H9 (cell line): Measurements from ENCODE around the gene FUT4. TPM values are rescaled to one million over a fixed set of nuclear protein-coding genes. Genes with fewer than 3 reads are reported as not detected.

Experiments used
- DNase-seq: peaks from one replicate; pipeline ENCODE4 v3.0.0-alpha.2; 2017
- H2AFZ ChIP-seq: one replicate; pipeline ENCODE4 v1.6.1; 2013; ENCODE audit warnings: mild to moderate bottlenecking, low read length, control low read depth, moderate library complexity
- H2AK5ac ChIP-seq: 2 replicates; pipeline ENCODE4 v1.6.1; 2013; ENCODE audit warnings: low read length, control low read depth, mixed read lengths; ENCODE audit not compliant: insufficient read length
- H2BK120ac ChIP-seq: one replicate; pipeline ENCODE4 v1.6.1; 2013; ENCODE audit warnings: low read depth, mild to moderate bottlenecking, low read length, control low read depth, inconsistent platforms; ENCODE audit not compliant: poor library complexity, severe bottlenecking
- H2BK12ac ChIP-seq: 2 replicates; pipeline ENCODE4 v1.6.1; 2013; ENCODE audit warnings: low read length, control low read depth, mixed read lengths, low read depth; ENCODE audit not compliant: insufficient read length
- H2BK15ac ChIP-seq: 2 replicates; pipeline ENCODE4 v1.6.1; 2013; ENCODE audit warnings: low read depth, low read length, control low read depth
- H2BK20ac ChIP-seq: one replicate; pipeline ENCODE4 v1.6.1; 2013; ENCODE audit warnings: low read depth, mild to moderate bottlenecking, low read length, control low read depth, inconsistent platforms; ENCODE audit not compliant: poor library complexity, severe bottlenecking
- H2BK5ac ChIP-seq: 2 replicates; pipeline ENCODE4 v1.6.1; 2013; ENCODE audit warnings: low read length, control low read depth, mixed read lengths; ENCODE audit not compliant: insufficient read length
- H3K14ac ChIP-seq: 2 replicates; pipeline ENCODE4 v1.6.1; 2013; ENCODE audit warnings: low read length, control low read depth; ENCODE audit not compliant: insufficient read depth
- H3K18ac ChIP-seq: 2 replicates; pipeline ENCODE4 v1.6.1; 2013; ENCODE audit warnings: low read depth, mild to moderate bottlenecking, mixed read lengths, low read length, control low read depth; ENCODE audit not compliant: insufficient read length
- H3K23ac ChIP-seq: 2 replicates; pipeline ENCODE4 v1.6.1; 2013; ENCODE audit warnings: low read length, control low read depth, mixed read lengths, low read depth; ENCODE audit not compliant: insufficient read length
- H3K23me2 ChIP-seq: 2 replicates; pipeline ENCODE4 v1.6.1; 2013; ENCODE audit warnings: low read depth, mild to moderate bottlenecking, mixed read lengths, low read length, control low read depth; ENCODE audit not compliant: insufficient read length, poor library complexity, severe bottlenecking
- H3K27ac ChIP-seq: 2 replicates; pipeline ENCODE4 v1.5.1; 2013; ENCODE audit warnings: low read length, control low read depth, mixed read lengths, low read depth; ENCODE audit not compliant: insufficient read length
- H3K27me3 ChIP-seq: 2 replicates; pipeline ENCODE4 v1.6.1; 2013; ENCODE audit warnings: low read length, control low read depth, inconsistent platforms; ENCODE audit not compliant: insufficient read depth
- H3K4ac ChIP-seq: 2 replicates; pipeline ENCODE4 v1.6.1; 2013; ENCODE audit warnings: low read depth, mild to moderate bottlenecking, control low read depth, inconsistent platforms, low read length, moderate library complexity
- H3K4me1 ChIP-seq: 2 replicates; pipeline ENCODE4 v1.6.1; 2013; ENCODE audit warnings: low read length, control low read depth, inconsistent platforms; ENCODE audit not compliant: insufficient read depth
- H3K4me2 ChIP-seq: 2 replicates; pipeline ENCODE4 v1.6.1; 2013; ENCODE audit warnings: low read length, control low read depth, mixed read lengths; ENCODE audit not compliant: insufficient read length, insufficient read depth
- H3K56ac ChIP-seq: 2 replicates; pipeline ENCODE4 v1.6.1; 2013; ENCODE audit warnings: low read depth, mild to moderate bottlenecking, mixed read lengths, low read length, control low read depth; ENCODE audit not compliant: insufficient read length
- H3K79me1 ChIP-seq: 2 replicates; pipeline ENCODE4 v1.6.1; 2013; ENCODE audit warnings: low read depth, mild to moderate bottlenecking, moderate library complexity, low read length, control low read depth, inconsistent platforms; ENCODE audit not compliant: insufficient read depth, poor library complexity, severe bottlenecking
- H3K79me2 ChIP-seq: 2 replicates; pipeline ENCODE4 v1.6.1; 2013; ENCODE audit warnings: low read length, control low read depth, inconsistent platforms; ENCODE audit not compliant: insufficient read depth
- H3K9ac ChIP-seq: 2 replicates; pipeline ENCODE4 v1.6.1; 2013; ENCODE audit warnings: low read length, control low read depth, mixed read lengths; ENCODE audit not compliant: insufficient read length; ENCODE audit errors: extremely low read depth
- H3K9me3 ChIP-seq: one replicate; pipeline ENCODE4 v1.6.1; 2013; ENCODE audit warnings: low read depth, low read length, inconsistent platforms; ENCODE audit not compliant: control insufficient read depth
- H3T11ph ChIP-seq: one replicate; pipeline ENCODE4 v1.6.1; 2013; ENCODE audit warnings: mild to moderate bottlenecking, low read length, control low read depth, inconsistent platforms
- H4K20me1 ChIP-seq: one replicate; pipeline ENCODE4 v1.6.1; 2013; ENCODE audit not compliant: control insufficient read depth, insufficient read length, insufficient read depth
- H4K5ac ChIP-seq: 2 replicates; pipeline ENCODE4 v1.6.1; 2013; ENCODE audit warnings: low read depth, mild to moderate bottlenecking, mixed read lengths, low read length, control low read depth; ENCODE audit not compliant: insufficient read length
- H4K8ac ChIP-seq: replicated peaks from 2 replicates; pipeline ENCODE4 v1.6.1; 2013; ENCODE audit warnings: low read length, control low read depth, mixed read lengths, low read depth; ENCODE audit not compliant: insufficient read length
- H4K91ac ChIP-seq: 2 replicates; pipeline ENCODE4 v1.6.1; 2013; ENCODE audit warnings: low read depth, mild to moderate bottlenecking, moderate library complexity, mixed read lengths, low read length, control low read depth; ENCODE audit not compliant: insufficient read length
- H3K27ac Mint-ChIP-seq, 3 experiments: 2 replicates in 2 of 3; 3 replicates in 1 of 3; pipeline ENCODE4 v1.8.0; 2020 to 2021; ENCODE audit warnings: mixed read lengths in 3 of 3, mild to moderate bottlenecking in 1 of 3, moderate library complexity in 1 of 3
- H3K27me3 Mint-ChIP-seq: 2 replicates; pipeline ENCODE4 v1.8.0; 2021; ENCODE audit warnings: low read depth, mild to moderate bottlenecking, moderate library complexity, mixed read lengths
- H3K36me3 Mint-ChIP-seq, 3 experiments: 2 replicates in 2 of 3; 3 replicates in 1 of 3; pipeline ENCODE4 v1.8.0; 2020 to 2021; ENCODE audit warnings: low read depth in 3 of 3, mixed read lengths in 3 of 3; ENCODE audit not compliant: insufficient read depth in 1 of 3
- H3K4me1 Mint-ChIP-seq, 2 experiments: 2 replicates each; pipeline ENCODE4 v1.8.0; 2020; ENCODE audit warnings: mixed read lengths in 2 of 2
- H3K4me3 Mint-ChIP-seq, 2 experiments: 2 replicates in 1 of 2; 3 replicates in 1 of 2; pipeline ENCODE4 v1.8.0; 2020 to 2021; ENCODE audit warnings: mild to moderate bottlenecking in 2 of 2, mixed read lengths in 2 of 2, moderate library complexity in 1 of 2
- H3K9me3 Mint-ChIP-seq, 2 experiments: 2 replicates in 1 of 2; 3 replicates in 1 of 2; pipeline ENCODE4 v1.8.0; 2020; ENCODE audit warnings: mild to moderate bottlenecking in 2 of 2, mixed read lengths in 2 of 2, moderate library complexity in 1 of 2
- CTCF ChIP-seq: fragments of 200-600 bp; sonication (generic); conservative IDR thresholded peaks from 3 replicates; pipeline ENCODE4 v1.8.0; 2021; ENCODE audit warnings: antibody characterized with exemption, mild to moderate bottlenecking
- total RNA-seq: library from RNA; stranded (reverse); gene quantifications from 2 replicates; pipeline ENCODE4 v1.2.1, GENCODE V29; 2021

The FUT4 gene
- total RNA-seq, 1 experiment from 2014 or later, result 5.3 TPM

- H3K27ac ChIP-seq, result no peak overlapping the region
- H3K23ac ChIP-seq, result no peak overlapping the region
- H3K27me3 ChIP-seq, result no peaks in the 10 kb centered on the region
- no peak overlapping the region for H2BK15ac ChIP-seq
- no peak for DNase-seq
- H3K18ac ChIP-seq, result no peak overlapping the region
- Mint-ChIP-seq H3K27me3 (peaks cover 23% of the 10 kb centered on the region), H3K4me3 (no peak overlapping the region), H3K27ac (no peak overlapping the region), H3K9me3 (no peaks in the 10 kb centered on the region), H3K4me1 (peaks cover 0 to 3% of the 10 kb centered on the region in 2 experiments; a peak in 2 of 4 replicates), H3K36me3 (no peaks in the 10 kb centered on the region)
- H3K14ac ChIP-seq, result no peak overlapping the region
- no peak overlapping the region for H2BK20ac ChIP-seq
- H3T11ph ChIP-seq, result no peak overlapping the region
- no peak overlapping the region for H2AFZ ChIP-seq
- H4K5ac ChIP-seq, result no peak overlapping the region
- no peak overlapping the region for H3K56ac ChIP-seq
- no peak overlapping the region for H2BK5ac ChIP-seq
- no peak overlapping the region for H2AK5ac ChIP-seq
- no peak overlapping the region for H3K4me2 ChIP-seq
- no peak overlapping the region for H4K91ac ChIP-seq
- H3K4me1 ChIP-seq, result no peaks in the 10 kb centered on the region
- TF ChIP-seq CTCF, result no peak
- no peak overlapping the region for H3K4ac ChIP-seq
- no peaks in the 10 kb centered on the region for H3K79me1 ChIP-seq
- no peak overlapping the region for H2BK12ac ChIP-seq
- H2BK120ac ChIP-seq, result no peak overlapping the region
- H4K8ac ChIP-seq, result no peak overlapping the region
- H4K20me1 ChIP-seq, result no peaks in the 10 kb centered on the region
- H3K79me2 ChIP-seq, result no peaks in the 10 kb centered on the region
- H3K9me3 ChIP-seq, result no peaks in the 10 kb centered on the region
- no peaks in the 10 kb centered on the region for H3K23me2 ChIP-seq
- no peak overlapping the region for H3K9ac ChIP-seq
These were observed 15.2 kb upstream of the FUT4 start for GRCh38 chr11:94528551-94528950.
